RPMI7951 (cell line): Measurements from ENCODE around the gene CCDC185. TPM values are rescaled to one million over a fixed set of nuclear protein-coding genes. Genes with fewer than 3 reads are reported as not detected.
"Not testable (repeated sequence)": the region's sequence is repeated elsewhere in the genome, so short reads cannot be mapped to it uniquely, and the experiment has no call there.

Experiments used
- DNase-seq: peaks from one replicate; pipeline ENCODE4 v3.0.0-alpha.2; 2012; ENCODE audit warnings: low read depth
- total RNA-seq: library from RNA; depleted of rRNA; stranded (reverse); fragments of >200 nt; shearing (Covaris generic); gene quantifications from 2 replicates; pipeline ENCODE4 v1.2.3, GENCODE V29; 2014

Gene CCDC185
- total RNA-seq, 1 experiment from 2014 or later = not detected

GRCh38 chr1:223394242-223394641, 1.0 kb downstream of the CCDC185 start:
- DNase-seq = no peak

GRCh38 chr1:223394706-223395105, 1.5 kb downstream of the CCDC185 start:
- DNase-seq = no peak

- not testable (repeated sequence) for DNase-seq
Measured at GRCh38 chr1:223399393-223399792, 6.2 kb downstream of the CCDC185 start.

- peak; percentile 81 for DNase-seq
Measured at GRCh38 chr1:223401873-223402789, 8.9 kb downstream of the CCDC185 start.

GRCh38 chr1:223402790-223403142, 9.6 kb downstream of the CCDC185 start:
- no peak for DNase-seq

- peak; percentile 9 for DNase-seq
Measured at GRCh38 chr1:223403184-223403815, 10.1 kb downstream of the CCDC185 start.

- DNase-seq = no peak
Measured at GRCh38 chr1:223405507-223405906, 12.3 kb downstream of the CCDC185 start.

GRCh38 chr1:223410036-223410435, 16.8 kb downstream of the CCDC185 start:
- no peak for DNase-seq

- DNase-seq = peak; percentile 51
Measured at GRCh38 chr1:223411309-223411708, 18.1 kb downstream of the CCDC185 start.

- DNase-seq = no peak
Measured at GRCh38 chr1:223411710-223412109, 18.5 kb downstream of the CCDC185 start.

GRCh38 chr1:223413216-223413615, 20.0 kb downstream of the CCDC185 start:
- DNase-seq = no peak

- no peak for DNase-seq
Measured at GRCh38 chr1:223417444-223417843, 24.2 kb downstream of the CCDC185 start.

- DNase-seq = no peak
Measured at GRCh38 chr1:223417903-223418663, 24.9 kb downstream of the CCDC185 start.

- no peak for DNase-seq
Measured at GRCh38 chr1:223419115-223419514, 25.9 kb downstream of the CCDC185 start.

- no peak for DNase-seq
Measured at GRCh38 chr1:223419561-223419960, 26.3 kb downstream of the CCDC185 start.

GRCh38 chr1:223421025-223421424, 27.8 kb downstream of the CCDC185 start:
- DNase-seq = no peak

GRCh38 chr1:223421676-223422075, 28.5 kb downstream of the CCDC185 start:
- no peak for DNase-seq

GRCh38 chr1:223422911-223423310, 29.7 kb downstream of the CCDC185 start:
- DNase-seq = no peak

- peak; percentile 17 for DNase-seq
Measured at GRCh38 chr1:223423641-223424233, 30.5 kb downstream of the CCDC185 start.

GRCh38 chr1:223425550-223425949, 32.3 kb downstream of the CCDC185 start:
- no peak for DNase-seq

GRCh38 chr1:223426936-223427335, 33.7 kb downstream of the CCDC185 start:
- no peak for DNase-seq

GRCh38 chr1:223429313-223429731, 36.1 kb downstream of the CCDC185 start:
- peak; percentile 31 for DNase-seq
